Skeletal muscle satellite cell (primary cell): ENCODE measurements around the gene APBA2.
"Not testable (repeated sequence)": the region's sequence is repeated elsewhere in the genome, so short reads cannot be mapped to it uniquely, and the experiment has no call there.

ENCODE experiments used
- H3K27me3 ChIP-seq: 2 replicates; pipeline ENCODE4 v1.7.0; 2013; ENCODE audit warnings: low read length; ENCODE audit not compliant: control insufficient read depth, insufficient read depth
- H3K36me3 ChIP-seq: 2 replicates; pipeline ENCODE4 v1.7.0; 2013; ENCODE audit warnings: mild to moderate bottlenecking, control low read depth, low read length; ENCODE audit not compliant: insufficient read depth
- H3K4me1 ChIP-seq: 2 replicates; pipeline ENCODE4 v1.7.0; 2013; ENCODE audit warnings: low read length; ENCODE audit not compliant: control insufficient read depth, insufficient read depth
- H3K4me2 ChIP-seq: 2 replicates; pipeline ENCODE4 v1.7.0; 2013; ENCODE audit warnings: mild to moderate bottlenecking, low read length
- H3K4me3 ChIP-seq: 2 replicates; pipeline ENCODE4 v1.7.0; 2013; ENCODE audit warnings: low read length
- H3K9ac ChIP-seq: 2 replicates; pipeline ENCODE4 v1.7.0; 2013; ENCODE audit warnings: mild to moderate bottlenecking, low read depth, low read length, moderate library complexity
- H3K9me3 ChIP-seq: replicated peaks from 2 replicates; pipeline ENCODE4 v1.7.0; 2013; ENCODE audit warnings: mild to moderate bottlenecking, control low read depth, low read length

APBA2 gene

GRCh38 chr15:29143909-29144635 is 258.3 kb downstream of the APBA2 start:
- no peaks in the 10 kb centered on the region for H3K4me1 ChIP-seq
- no peak overlapping the region for H3K4me2 ChIP-seq
- H3K9me3 ChIP-seq = no peaks in the 10 kb centered on the region
- H3K4me3 ChIP-seq = no peak overlapping the region
- no peak overlapping the region for H3K9ac ChIP-seq
- no peaks in the 10 kb centered on the region for H3K36me3 ChIP-seq
- H3K27me3 ChIP-seq = peaks cover 6% of the 10 kb centered on the region

GRCh38 chr15:29149738-29150075 is 263.9 kb downstream of the APBA2 start:
- Histone ChIP-seq H3K9ac (no peak overlapping the region), H3K4me2 (no peak overlapping the region), H3K4me3 (no peak overlapping the region), H3K27me3 (no peaks in the 10 kb centered on the region), H3K9me3 (no peaks in the 10 kb centered on the region), H3K36me3 (no peaks in the 10 kb centered on the region), H3K4me1 (no peaks in the 10 kb centered on the region)

- no peak overlapping the region for H3K4me3 ChIP-seq
- H3K4me1 ChIP-seq = no peaks in the 10 kb centered on the region
- no peaks in the 10 kb centered on the region for H3K36me3 ChIP-seq
- no peak overlapping the region for H3K9ac ChIP-seq
- no peak overlapping the region for H3K4me2 ChIP-seq
- H3K9me3 ChIP-seq = no peaks in the 10 kb centered on the region
- no peaks in the 10 kb centered on the region for H3K27me3 ChIP-seq
Observed at GRCh38 chr15:29150515-29151483, 265.0 kb downstream of the APBA2 start.

- Histone ChIP-seq H3K9me3 (no peaks in the 10 kb centered on the region), H3K36me3 (no peaks in the 10 kb centered on the region), H3K4me3 (no peak overlapping the region), H3K27me3 (no peaks in the 10 kb centered on the region), H3K4me1 (no peaks in the 10 kb centered on the region), H3K9ac (no peak overlapping the region), H3K4me2 (no peak overlapping the region)
Observed at GRCh38 chr15:29151484-29151857, 265.7 kb downstream of the APBA2 start.

GRCh38 chr15:29156521-29156920 is 270.7 kb downstream of the APBA2 start:
- H3K4me2 ChIP-seq = no peak overlapping the region
- no peak overlapping the region for H3K4me3 ChIP-seq

GRCh38 chr15:29159771-29160455 is 274.1 kb downstream of the APBA2 start:
- Histone ChIP-seq H3K4me1 (no peaks in the 10 kb centered on the region), H3K27me3 (no peaks in the 10 kb centered on the region), H3K9me3 (peaks cover 3% of the 10 kb centered on the region), H3K9ac (no peak overlapping the region), H3K36me3 (no peaks in the 10 kb centered on the region), H3K4me2 (no peak overlapping the region), H3K4me3 (no peak overlapping the region)

More at GRCh38 chr15:29156521-29156920, 270.7 kb downstream of the APBA2 start:
- Histone ChIP-seq H3K36me3 (no peaks in the 10 kb centered on the region), H3K4me1 (no peaks in the 10 kb centered on the region), H3K27me3 (no peaks in the 10 kb centered on the region), H3K9ac (no peak overlapping the region), H3K9me3 (peaks cover 3% of the 10 kb centered on the region)

GRCh38 chr15:29162411-29162810 is 276.6 kb downstream of the APBA2 start:
- Histone ChIP-seq H3K4me1 (no peaks in the 10 kb centered on the region), H3K4me3 (no peak overlapping the region), H3K9ac (no peak overlapping the region), H3K36me3 (no peaks in the 10 kb centered on the region), H3K4me2 (no peak overlapping the region), H3K27me3 (no peaks in the 10 kb centered on the region), H3K9me3 (peaks cover 3% of the 10 kb centered on the region)

- not testable (repeated sequence) for H3K9me3 ChIP-seq, H3K36me3 ChIP-seq, H3K9ac ChIP-seq, H3K4me1 ChIP-seq, H3K4me2 ChIP-seq, H3K4me3 ChIP-seq, H3K27me3 ChIP-seq
Observed at GRCh38 chr15:29167122-29167521, 281.3 kb downstream of the APBA2 start.
